Measurements from ENCODE around the gene CLRN1. TPM values are rescaled to one million over a fixed set of nuclear protein-coding genes. Genes with fewer than 3 reads are reported as not detected.

CLRN1 gene
- total and polyA plus RNA-seq, 2 experiments from 2014 or later = 0.45 to 0.69 TPM

- TF ChIP-seq ETS1 (IDR thresholded peaks at IDR 0.05) (no peak), ZNF114 (CRISPR knock-in tag; IDR thresholded peaks at IDR 0.05) (no peak), STAT1 (IDR thresholded peaks at IDR 0.05; ENCODE audit: unreplicated experiment) (no peak)
Measured at GRCh38 chr3:150960708-150961684, 11.5 kb downstream of the CLRN1 start (continued).

GRCh38 chr3:150958683-150959082 is 13.8 kb downstream of the CLRN1 start:
- no peak overlapping the region for H3K4me2 ChIP-seq
- peaks cover 5% of the 10 kb centered on the region; the same call in 1 of the 2 replicates for H3K9me2 ChIP-seq (ENCODE audit: insufficient read depth)
- H3K79me2 ChIP-seq (replicated peaks; ENCODE audit: insufficient read depth) = no peaks in the 10 kb centered on the region
- H3K9me3 Mint-ChIP-seq = no peaks in the 10 kb centered on the region
- H4K20me1 ChIP-seq (replicated peaks; ENCODE audit: insufficient read depth) = no peaks in the 10 kb centered on the region
- no peaks in the 10 kb centered on the region for H3F3A ChIP-seq (replicated peaks; ENCODE audit: low read depth)
- DNase-seq (ENCODE audit: low spot score) (no peak), ATAC-seq (no peak)
- no peak overlapping the region for H3K27ac Mint-ChIP-seq
- peaks cover 2% of the 10 kb centered on the region for H3K27me3 Mint-ChIP-seq (ENCODE audit: insufficient read depth, low read depth, poor library complexity)
- H3K4me1 ChIP-seq (ENCODE audit: insufficient read depth) = no peaks in the 10 kb centered on the region
- no peak overlapping the region for H3K27ac ChIP-seq (ENCODE audit: low read depth)
- TF ChIP-seq CTCF (conservative IDR thresholded peaks at IDR 0.05; ENCODE audit: low read depth in 2 of 2) = 0 out of 4 replicates have a peak, but pooled peaks of 1 of the 2 experiments have one; percentile 3
- no peak for TF ChIP-seq JUNB (IDR thresholded peaks at IDR 0.05; ENCODE audit: unreplicated experiment)
- H3K36me3 Mint-ChIP-seq (ENCODE audit: low read depth) = no peaks in the 10 kb centered on the region
- peaks cover 3% of the 10 kb centered on the region; the same call in 2 of the 3 replicates for H3K4me1 Mint-ChIP-seq
- H3K4me3 Mint-ChIP-seq = no peak overlapping the region
- H3K4me3 ChIP-seq = no peak overlapping the region
- H3K27me3 ChIP-seq (ENCODE audit: insufficient read depth) = no peaks in the 10 kb centered on the region
- H2AFZ ChIP-seq = no peak overlapping the region
- H3K36me3 ChIP-seq (ENCODE audit: insufficient read depth) = no peaks in the 10 kb centered on the region

GRCh38 chr3:150956376-150956775 is 16.2 kb downstream of the CLRN1 start:
- H3K27me3 Mint-ChIP-seq (ENCODE audit: insufficient read depth, low read depth, poor library complexity) = no peaks in the 10 kb centered on the region
- H3K4me1 ChIP-seq (ENCODE audit: insufficient read depth) = no peaks in the 10 kb centered on the region
- DNase-seq (ENCODE audit: low spot score) = no peak

More at GRCh38 chr3:150956376-150956775, 16.2 kb downstream of the CLRN1 start:
- Histone ChIP-seq H3K79me2 (replicated peaks; ENCODE audit: insufficient read depth) (no peaks in the 10 kb centered on the region), H3K4me3 (no peak overlapping the region), H3K36me3 (ENCODE audit: insufficient read depth) (no peaks in the 10 kb centered on the region), H4K20me1 (replicated peaks; ENCODE audit: insufficient read depth) (no peaks in the 10 kb centered on the region), H2AFZ (no peak overlapping the region), H3K27me3 (ENCODE audit: insufficient read depth) (no peaks in the 10 kb centered on the region), H3K9me2 (ENCODE audit: insufficient read depth) (peaks cover 5% of the 10 kb centered on the region; the same call in 1 of the 2 replicates), H3K27ac (ENCODE audit: low read depth) (no peak overlapping the region), H3F3A (replicated peaks; ENCODE audit: low read depth) (no peaks in the 10 kb centered on the region), H3K4me2 (no peak overlapping the region)
- no peaks in the 10 kb centered on the region for H3K36me3 Mint-ChIP-seq (ENCODE audit: low read depth)
- no peak overlapping the region for H3K27ac Mint-ChIP-seq
- no peak for TF ChIP-seq ZNF331 (CRISPR knock-in tag; IDR thresholded peaks at IDR 0.05; ENCODE audit: low read depth)
- no peak for TF ChIP-seq REST (IDR thresholded peaks at IDR 0.05; ENCODE audit: unreplicated experiment)
- no peak for TF ChIP-seq EZH2 (IDR thresholded peaks at IDR 0.05; ENCODE audit: low read depth, unreplicated experiment)
- no peak; the same call in 2 of the 3 replicates for ATAC-seq
- peaks cover 3% of the 10 kb centered on the region; the same call in 2 of the 3 replicates for H3K4me1 Mint-ChIP-seq
- no peaks in the 10 kb centered on the region for H3K9me3 Mint-ChIP-seq
- H3K4me3 Mint-ChIP-seq = no peak overlapping the region
